HG02642 (cell line): ENCODE measurements around the gene MCC.
"Not testable (repeated sequence)": the region's sequence is repeated elsewhere in the genome, so short reads cannot be mapped to it uniquely, and the experiment has no call there.

Source experiments
- ATAC-seq: cut with Tn5 transposase; IDR thresholded peaks from one replicate; pipeline ENCODE4 v1.9.1; 2021; ENCODE audit warnings: mild to moderate bottlenecking; ENCODE audit not compliant: unreplicated experiment, poor library complexity

MCC gene

GRCh38 chr5:113103330-113103729 is 384.9 kb downstream of the MCC start:
- ATAC-seq, result no peak

GRCh38 chr5:113102121-113102531 is 386.1 kb downstream of the MCC start:
- no peak for ATAC-seq

GRCh38 chr5:113100981-113101380 is 387.3 kb downstream of the MCC start:
- ATAC-seq, result no peak

GRCh38 chr5:113099822-113100221 is 388.4 kb downstream of the MCC start:
- no peak for ATAC-seq

DNA sequence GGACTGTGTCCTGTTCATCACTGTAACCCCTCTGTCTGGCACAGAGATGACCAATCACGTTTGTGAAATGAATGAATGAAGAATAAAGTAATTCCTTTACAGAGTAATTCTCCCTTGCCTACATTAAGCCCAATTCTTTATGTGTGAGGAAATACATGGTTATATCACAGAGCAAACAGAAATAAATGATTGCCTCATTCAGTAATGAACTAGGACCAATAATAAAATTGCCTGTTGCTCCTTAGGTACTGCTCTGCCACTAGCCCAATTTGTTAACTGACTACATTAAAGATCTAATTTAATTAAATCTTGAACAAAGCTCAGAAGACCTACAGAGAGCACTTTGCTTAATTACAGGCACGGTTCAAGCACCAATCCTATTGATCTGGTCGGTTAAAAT is 389.9 kb downstream of the MCC start:
- no peak for ATAC-seq

- no peak for ATAC-seq
Observed at GRCh38 chr5:113095831-113096230, 392.4 kb downstream of the MCC start.

- ATAC-seq, result no peak
Observed at GRCh38 chr5:113093558-113093957, 394.7 kb downstream of the MCC start.

DNA sequence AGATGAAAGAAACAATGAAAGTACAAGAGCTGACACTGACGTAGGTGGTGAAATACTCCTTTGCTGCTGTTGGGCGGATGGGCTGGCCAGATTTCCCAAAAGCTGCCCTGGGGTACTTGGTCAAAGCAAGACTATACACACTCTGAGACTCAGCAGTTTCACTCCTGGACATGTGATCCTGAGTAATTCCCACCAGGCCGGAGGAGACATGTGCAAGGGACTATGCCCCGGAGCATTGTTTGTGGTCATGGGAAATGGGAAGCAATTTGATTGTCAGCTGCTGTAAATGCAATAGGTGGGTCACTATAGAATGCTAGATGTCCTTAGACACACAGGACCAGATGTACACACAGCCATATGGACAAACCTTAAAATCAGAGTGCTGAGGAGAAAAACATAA is 395.6 kb downstream of the MCC start:
- no peak for ATAC-seq

- no peak for ATAC-seq
Observed at GRCh38 chr5:113091622-113092021, 396.6 kb downstream of the MCC start.

DNA sequence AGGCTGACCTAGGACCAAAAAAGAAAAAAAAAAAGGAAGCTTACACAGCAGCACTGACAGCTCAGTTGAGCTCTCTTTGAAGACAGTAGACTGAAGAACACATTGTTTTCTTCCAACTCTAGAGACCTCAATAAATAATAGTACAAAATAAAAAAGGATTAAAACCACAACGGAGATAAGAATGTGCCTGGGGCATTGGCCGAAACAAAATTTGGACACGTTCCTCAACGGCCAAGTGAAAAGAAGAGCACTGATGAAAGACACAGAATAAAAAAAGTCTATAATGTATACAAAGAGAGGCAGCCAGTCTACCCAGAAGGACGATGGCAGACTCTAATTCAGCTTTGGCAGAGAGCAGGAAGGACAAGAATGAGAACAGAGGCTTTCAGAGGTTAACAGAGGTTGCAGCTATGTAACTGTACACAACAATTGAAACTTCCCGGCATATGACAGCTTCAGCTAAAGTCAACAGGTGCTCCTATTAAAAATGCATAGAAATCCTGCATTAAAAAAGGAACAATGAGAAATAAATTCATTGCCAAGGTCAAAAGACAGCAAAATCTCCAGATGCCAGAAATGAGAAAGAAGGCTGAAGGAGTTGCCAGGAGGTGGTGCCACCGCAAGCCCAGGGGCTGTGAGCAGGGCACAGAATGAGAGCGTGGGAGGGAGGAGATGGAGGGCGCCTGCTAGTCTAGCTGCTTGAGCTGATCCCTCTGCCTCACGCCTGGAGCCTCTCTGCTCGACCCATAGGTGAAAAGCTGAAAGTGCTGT is 397.7 kb downstream of the MCC start:
- no peak for ATAC-seq

DNA sequence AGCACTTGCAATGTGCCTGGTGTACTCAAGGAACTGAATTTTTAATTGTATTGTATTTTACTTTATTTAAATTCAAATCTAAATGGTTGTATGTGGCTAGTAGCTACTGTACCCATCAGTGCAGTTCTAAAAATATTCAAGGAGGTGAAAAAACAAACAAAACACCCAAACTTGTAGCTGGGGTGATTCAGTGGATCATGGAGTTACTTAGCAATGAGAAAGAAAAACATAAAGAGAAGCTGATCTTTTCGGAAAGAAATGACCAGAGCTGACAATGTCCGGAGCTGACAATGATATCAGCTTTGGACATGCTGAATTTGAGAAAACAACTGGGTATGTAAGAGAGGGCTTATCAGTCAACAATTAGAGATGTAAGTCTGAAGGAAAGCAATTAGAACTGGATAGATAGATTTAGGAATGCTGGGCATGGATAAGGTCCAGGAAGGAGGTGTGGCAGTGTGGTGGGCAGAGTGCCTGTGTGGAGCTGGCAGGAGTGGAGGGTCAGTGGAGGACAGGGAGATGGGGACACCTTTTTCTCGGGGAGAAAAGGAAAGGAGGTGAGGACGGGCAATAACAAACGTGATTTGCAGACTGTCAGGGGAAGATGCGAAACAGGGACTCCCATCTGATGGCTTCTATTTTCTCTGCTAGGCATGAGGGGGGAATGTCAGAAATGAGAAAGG is 398.5 kb downstream of the MCC start:
- no peak for ATAC-seq

DNA sequence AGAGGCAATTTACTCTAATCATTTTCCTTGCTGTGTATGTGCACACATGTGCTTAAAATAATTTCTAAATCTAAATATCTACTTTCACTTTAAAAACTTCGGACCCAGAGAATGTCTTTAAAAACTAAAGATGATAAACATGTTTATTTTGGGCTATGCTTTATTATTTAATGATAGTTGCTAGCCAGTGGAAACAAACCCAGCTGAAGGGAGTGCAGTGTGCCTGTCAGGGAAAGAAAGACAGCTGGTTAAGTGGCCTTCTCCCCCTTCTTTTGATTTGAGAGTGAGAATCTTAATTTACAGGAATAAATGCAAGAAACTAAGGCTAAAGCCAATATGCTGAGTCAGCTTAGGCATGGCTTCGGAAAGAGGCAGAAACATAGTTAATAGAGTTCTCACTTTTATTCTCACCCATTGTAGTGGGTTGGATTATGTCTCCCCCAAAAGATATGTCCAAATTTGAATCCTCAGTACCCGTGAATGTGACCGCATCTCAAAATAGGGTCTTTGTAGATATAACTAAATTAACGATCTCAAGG is 400.2 kb downstream of the MCC start:
- no peak for ATAC-seq

- ATAC-seq, result no peak
Observed at GRCh38 chr5:113085880-113086409, 402.3 kb downstream of the MCC start.

DNA sequence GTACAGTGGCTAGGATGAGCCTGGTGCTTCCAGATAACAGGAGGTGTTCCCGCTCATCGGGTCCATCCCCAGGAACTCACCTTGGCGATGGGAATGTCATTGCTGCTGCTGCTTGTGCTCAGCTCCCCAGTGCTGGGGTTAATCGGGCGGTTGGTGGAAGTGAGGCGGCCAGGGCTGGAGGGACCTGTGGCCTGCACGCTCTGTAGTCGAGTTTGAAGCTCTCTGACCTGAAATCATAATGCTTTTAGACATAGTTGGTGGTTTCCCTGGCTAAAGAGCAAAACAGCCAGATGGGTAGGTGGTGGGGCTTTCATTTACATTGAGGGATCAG is 403.2 kb downstream of the MCC start:
- no peak for ATAC-seq

DNA sequence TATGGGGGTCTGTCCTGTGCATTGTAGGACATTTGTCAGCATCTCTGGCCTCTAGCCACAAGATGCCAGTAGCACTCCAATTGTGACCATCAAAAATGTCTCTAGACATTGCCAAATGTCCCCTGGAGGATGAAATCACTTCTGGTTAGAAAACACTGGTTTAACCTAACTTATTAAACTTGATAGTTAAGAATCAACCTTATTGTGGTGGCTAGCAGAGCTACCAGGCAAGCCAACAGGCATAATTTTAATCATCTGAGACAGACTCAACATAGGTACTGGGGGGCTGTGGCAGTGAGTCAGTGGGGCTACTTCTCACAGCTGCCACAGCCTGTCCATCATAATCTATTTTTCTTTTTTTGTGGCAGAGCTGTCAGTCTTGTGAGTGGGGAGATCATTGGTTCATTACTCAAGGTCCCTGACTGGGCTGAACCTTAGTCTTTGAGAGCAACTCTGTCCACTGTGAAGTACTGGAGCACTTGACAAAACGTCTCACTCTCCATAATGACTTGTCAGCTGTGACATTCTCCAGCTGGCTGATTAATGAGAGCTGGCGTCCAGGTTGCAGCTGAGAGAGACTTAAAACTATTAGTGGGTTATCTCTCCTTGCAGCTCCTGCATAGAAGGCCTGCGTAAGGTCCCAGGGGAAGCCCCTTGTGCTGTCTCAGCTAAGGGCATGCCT is 403.7 kb downstream of the MCC start:
- ATAC-seq, result no peak

DNA sequence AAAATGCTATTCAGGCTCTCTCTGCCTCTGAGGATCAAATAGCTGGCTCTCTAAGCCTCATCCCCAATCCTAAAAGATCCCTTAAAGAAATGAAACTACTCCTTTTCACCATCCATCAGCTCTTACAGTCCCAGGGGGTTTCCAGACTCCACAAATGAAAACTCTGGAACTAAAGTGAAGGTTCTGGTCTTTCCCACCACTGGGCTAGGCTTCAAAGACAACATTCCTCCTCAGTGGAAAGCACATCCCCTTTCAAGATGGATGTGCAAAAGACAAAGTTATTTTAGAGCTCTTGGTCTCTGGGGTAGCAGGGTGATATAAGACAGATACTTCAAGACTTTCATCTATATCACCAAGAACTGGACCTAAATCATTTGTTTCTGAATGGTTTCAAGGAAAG is 404.8 kb downstream of the MCC start:
- no peak for ATAC-seq

DNA sequence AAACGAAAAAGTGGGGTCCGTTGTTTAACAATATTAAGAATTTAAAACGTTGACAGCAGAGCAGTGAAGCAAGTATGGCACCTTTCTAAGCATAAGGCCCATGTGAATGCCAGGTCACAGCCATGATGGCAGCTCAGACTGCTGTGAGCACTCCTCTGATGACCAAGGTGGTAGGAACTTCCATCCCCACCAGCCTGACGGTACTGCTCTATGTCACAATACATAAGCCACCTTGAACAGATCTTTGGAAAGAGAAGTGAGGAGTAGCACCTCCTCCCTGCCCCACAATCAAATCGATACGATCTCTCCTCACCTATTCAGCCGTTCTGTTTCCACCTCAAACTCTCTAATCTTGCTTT is 405.7 kb downstream of the MCC start:
- ATAC-seq, result no peak

- ATAC-seq, result no peak
Observed at GRCh38 chr5:113081881-113082546, 406.2 kb downstream of the MCC start.

DNA sequence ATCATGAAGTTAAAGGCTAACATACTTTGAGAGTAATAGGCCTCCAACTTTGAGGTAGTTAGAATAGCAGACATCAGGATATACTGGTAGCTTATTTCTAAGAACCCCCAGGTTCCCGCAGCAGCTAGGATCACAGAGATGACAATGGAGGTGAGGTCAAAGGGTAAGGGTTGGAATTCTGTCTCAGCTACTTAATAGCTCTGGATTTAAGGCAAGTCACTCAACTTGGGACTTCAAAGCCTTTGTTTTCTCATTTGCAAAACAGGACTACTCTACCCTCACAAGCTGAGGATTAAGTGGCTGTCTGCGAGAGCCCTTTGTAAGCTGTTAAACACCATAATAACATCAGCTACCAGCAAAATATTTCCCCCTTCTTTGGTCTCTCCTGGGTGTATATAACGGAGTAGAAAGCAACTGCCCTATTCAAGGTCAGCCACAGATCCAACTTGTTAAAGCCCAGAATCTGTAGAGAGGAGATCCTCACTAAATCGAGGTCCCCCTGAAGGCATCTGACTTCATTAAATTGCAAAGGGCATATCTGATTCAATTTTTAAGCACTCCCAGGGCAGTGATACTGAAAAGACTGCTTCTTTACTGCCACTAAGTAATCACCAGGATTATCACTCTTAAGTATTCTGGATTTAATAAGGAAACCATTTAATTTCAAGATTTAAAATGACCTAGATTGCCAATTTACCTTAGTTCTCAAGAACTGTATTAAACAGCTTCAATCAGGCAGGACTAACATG is 407.0 kb downstream of the MCC start:
- ATAC-seq, result no peak

DNA sequence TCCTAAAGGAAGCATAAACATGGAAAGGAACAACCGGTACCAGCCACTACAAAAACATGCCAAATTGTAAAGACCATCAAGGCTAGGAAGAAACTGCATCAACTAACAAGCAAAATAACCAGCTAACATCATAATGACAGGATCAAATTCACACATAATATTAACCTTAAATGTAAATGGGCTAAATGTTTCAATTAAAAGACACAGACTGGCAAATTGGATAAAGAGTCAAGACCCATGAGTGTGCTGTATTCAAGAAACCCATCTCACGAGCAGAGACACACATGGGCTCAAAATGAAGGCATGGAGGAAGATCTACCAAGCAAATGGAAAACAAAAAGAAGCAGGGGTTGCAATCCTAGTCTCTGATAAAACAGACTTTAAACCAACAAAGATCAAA is 411.6 kb downstream of the MCC start:
- ATAC-seq, result not testable (repeated sequence)
